NCI-H748 treated with DMSO at 0.1 percent for 48 hours (cell line): ENCODE measurements around the gene MOSPD3.
"Not testable (repeated sequence)": the region's sequence is repeated elsewhere in the genome, so short reads cannot be mapped to it uniquely, and the experiment has no call there.

ENCODE experiments used
- DNase-seq: peaks from one replicate; lab custom pipeline; 2025; lab: John Stamatoyannopoulos, UW

MOSPD3 gene

DNA sequence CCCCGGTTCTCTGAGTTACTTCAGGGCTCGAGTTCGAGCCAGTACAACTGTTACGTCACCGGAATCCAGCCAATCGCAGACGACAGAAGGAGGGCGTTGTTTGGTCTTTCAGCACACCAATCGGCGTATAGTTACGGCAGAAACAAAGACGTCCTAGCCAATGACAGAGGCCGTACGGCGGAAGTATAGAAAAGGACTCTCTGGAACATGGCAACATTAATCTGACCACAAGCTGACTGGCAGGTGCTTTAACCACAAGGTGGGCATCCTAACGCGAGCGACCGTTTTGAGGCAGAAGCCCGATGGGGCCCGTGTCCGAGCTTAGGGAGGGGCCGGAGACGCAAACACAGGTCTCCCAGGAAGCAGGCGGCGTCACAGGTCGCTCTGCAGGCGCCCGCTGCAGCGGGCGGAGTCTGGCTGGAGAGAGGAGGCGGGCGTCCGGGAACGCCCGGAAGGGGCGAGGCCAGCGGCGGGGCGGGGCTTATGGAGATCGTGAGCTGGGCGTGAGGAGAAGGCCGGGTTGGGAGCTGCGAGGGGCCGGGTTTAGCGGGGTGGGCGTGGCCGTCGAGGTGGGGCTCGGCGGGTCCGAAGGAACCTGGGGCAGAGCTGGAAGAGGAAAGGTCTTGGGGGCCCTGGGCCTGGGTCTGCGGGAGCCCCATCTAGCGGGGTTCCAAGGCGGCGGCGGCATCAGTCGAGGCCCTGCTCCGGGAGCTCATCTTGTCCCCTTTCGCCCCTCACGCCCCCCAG is at the start of gene MOSPD3:
MOSPD3 (plus strand) TSS at position 558 of the 747 bp plus-strand sequence. CDS start 252 bp downstream, outside the sequence.
- DNase-seq = peak; percentile 98

- DNase-seq = no peak
Observed at GRCh38 chr7:100563100-100563564, 49.2 kb upstream of the MOSPD3 start.

DNA sequence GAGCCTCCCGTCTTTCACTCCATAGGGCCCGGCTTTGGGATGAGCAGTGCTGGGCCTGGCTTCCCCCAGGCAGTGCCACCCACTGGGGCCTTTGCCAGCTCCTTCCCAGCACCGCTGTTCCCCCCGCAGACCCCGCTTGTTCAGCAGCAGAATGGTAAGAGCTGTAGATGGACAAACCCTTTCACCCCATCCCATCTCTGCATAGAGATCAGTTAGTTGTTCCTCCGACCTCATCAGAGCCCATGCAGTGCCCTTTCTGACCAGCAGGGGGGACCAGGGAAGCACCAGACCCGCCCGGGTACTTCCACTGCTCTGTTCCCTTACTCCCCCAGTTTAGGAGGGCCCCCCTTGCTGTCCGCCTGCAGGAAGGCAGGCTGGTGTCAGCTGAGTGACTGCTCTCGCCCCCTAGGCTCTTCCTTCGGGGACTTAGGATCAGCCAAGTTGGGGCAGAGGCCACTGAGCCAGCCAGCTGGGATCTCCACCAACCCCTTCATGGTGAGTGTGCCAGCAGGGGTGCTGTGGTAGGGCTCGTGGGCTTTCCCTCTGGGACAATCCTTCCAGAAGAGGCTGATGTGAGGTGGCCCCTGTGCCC is 48.4 kb upstream of the MOSPD3 start:
- peak; percentile 33 for DNase-seq

GRCh38 chr7:100564405-100564804 is 47.9 kb upstream of the MOSPD3 start:
- DNase-seq = not testable (repeated sequence)

DNA sequence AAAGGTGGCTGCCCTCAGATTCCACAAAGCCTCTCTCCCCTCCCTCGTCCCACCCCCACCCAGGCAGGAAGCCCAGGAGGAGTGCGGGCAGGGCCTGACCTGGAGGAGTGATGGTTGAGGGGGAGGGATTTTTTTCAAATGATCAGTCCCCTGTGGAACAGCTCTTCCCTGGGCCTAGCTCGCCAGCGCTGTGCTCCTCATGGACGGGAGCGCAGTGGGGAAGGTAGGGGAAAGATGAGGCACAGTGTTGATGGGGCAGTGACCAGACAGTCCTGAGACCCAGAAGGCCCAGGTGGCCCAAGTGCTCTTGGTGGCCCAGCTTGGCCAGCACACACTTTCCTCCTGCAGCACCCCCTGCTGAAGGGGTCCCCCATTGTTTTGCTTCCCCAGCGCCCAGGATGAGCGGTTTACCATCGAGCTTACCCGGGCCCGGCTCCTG is 47.2 kb upstream of the MOSPD3 start:
- DNase-seq = no peak

DNA sequence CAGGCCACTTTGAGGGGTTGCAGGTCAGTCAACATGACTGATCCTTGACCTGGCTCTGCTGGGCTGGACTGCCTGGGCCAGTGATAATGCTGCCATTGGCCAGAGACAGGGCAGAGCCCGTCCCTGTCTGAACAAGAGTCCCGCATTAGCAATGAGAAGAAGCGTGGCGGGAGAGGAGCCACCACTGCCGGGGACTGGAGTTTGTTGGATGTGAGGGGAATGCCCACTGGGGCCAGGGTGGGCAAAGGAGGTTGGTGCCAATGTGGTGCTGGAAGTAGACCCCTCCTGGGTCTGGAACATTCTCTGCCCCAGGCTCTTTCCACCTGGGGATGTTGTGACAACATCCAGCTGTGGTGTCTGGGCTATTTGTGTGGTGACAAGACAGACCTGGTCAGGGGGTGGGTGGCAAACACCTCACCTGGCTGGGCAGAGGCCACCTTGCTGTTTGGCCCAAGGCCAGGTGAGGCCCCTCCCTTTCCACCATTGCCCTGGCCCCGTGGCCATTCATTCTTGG is 46.3 kb upstream of the MOSPD3 start:
- DNase-seq = no peak

DNA sequence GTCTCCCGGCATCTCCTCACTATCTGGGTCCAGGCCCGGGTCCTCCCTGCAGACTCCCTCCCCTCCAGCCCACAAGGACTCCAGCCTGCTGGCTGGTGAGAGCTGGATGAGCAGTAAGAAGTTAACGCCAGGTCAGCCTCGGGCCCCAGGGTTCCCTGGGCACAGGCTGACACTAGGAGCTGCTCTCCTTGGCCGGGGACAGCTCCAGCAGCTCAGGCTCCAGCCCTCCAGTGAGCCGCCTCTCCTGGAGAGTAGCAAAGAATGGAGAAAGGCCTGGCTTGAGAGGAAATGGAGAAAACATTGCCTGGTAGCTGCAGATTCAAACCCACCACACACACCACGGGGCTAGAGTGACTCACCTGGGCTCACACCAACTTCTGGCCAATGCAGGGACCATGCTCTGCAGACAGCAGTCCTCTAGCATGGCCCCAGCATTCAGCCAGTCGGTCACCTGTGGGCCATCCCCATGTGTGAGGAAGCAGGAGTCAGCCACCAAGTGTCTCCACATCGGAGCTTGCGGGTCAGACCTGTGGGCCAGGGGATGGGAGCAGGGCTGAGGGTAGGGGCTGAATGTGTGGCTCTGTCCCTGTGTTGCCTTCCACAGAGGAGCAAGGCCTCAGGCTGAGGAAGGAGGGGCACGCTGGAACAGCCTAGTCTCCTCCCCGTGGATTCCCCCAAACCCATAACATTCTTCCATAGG is 45.2 kb upstream of the MOSPD3 start:
- DNase-seq = no peak

GRCh38 chr7:100567751-100568175 is 44.6 kb upstream of the MOSPD3 start:
- no peak for DNase-seq

GRCh38 chr7:100568176-100568895 is 44.0 kb upstream of the MOSPD3 start:
- DNase-seq = no peak

GRCh38 chr7:100568896-100569844 is 43.2 kb upstream of the MOSPD3 start:
- peak; percentile 33 for DNase-seq

DNA sequence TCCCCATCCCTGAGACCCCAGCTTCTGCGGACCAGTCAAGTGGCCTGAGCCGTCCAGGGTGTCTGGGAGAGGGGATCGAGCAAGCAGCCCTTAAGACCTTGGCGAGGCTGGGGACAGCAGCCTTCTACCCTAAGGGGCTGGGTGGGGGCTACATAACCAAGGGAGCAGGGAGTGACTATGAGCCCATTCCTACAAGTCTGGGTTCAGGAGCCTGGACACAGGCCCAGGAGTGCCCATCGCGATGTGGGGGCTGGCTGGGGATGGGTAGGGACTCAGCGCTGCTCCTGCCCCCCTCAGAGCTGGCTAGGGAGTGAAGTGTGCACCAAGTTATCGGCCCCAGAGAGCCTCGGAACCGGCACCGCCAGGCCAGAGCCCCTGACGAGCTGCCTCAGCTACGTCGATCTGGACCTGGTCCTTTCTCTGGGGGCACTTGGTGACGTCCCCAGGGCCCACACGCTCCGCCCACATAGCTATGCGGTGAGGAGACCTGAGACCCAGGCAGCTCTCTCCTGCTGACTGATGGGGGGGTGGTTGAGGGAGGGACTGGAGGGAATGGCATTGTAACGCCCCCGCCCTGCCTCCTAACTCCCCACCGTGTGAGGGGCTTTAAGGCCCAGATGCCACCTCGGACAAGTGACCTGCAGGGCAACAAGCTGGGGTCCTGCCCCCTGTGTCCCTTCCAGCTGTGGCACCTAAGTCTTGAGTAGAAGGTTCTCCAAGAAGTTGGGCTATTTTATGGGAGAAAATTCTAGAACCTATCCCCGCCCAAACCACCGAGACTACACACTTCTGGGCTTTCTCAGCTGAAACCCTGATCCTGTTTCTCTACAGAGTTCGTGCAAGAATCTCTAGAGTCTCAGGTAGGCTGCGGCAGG is 41.1 kb upstream of the MOSPD3 start:
- DNase-seq = no peak

DNA sequence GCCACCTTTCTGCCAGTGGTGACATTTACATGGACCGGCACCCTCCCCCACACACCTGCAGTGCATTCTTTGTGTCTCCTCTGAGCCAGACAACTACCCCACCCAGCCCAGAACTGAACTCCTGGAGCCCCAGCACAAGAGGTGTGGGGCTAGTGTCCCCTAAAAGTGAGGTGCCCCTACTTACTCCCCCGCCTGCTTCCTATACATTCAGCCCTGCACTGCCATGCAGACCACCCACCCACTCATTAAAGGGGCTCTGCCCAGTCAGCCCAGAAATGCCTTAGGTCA is 40.6 kb upstream of the MOSPD3 start:
- no peak for DNase-seq

- DNase-seq = no peak
Observed at GRCh38 chr7:100572281-100572948, 39.9 kb upstream of the MOSPD3 start.

GRCh38 chr7:100572949-100573675 is 39.2 kb upstream of the MOSPD3 start:
- DNase-seq = no peak

DNA sequence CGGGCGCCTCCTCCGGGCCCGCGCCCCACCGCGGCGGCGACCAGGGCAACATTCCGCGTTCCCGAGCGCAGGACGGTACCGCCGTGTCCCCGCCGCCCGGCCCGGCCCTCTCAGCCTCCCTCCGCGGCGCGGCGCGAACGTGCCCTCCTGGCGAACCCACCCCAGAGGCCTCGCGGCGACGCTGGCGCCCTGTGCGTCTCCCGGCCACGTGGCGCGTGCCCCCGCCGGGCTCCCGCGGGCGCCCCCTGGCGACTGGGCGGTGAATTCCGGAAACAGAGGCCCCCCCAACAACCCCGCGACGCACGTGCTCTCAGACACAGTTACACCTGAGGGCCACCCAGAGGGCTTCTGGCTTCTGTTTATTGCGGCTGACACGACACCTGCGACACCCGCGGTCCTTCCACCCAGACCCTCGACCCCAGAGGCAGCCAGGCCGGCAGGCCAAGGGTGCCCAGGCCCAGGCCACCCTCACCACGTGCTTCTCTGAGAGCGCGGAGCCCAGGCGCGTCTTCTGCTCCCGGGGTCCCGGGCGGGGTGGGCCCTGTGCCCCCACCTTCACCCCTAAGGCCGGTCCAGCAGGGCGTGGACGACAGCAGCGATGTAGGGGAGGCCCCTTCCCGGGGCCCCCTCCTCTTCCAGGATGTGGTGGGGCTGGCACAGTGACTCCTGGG is 38.5 kb upstream of the MOSPD3 start, which contains the start of gene SAP25:
SAP25 (minus strand) TSS at position 210 of the 671 bp plus-strand sequence; CDS start at position 52, 158 bp downstream.
- no peak for DNase-seq

DNA sequence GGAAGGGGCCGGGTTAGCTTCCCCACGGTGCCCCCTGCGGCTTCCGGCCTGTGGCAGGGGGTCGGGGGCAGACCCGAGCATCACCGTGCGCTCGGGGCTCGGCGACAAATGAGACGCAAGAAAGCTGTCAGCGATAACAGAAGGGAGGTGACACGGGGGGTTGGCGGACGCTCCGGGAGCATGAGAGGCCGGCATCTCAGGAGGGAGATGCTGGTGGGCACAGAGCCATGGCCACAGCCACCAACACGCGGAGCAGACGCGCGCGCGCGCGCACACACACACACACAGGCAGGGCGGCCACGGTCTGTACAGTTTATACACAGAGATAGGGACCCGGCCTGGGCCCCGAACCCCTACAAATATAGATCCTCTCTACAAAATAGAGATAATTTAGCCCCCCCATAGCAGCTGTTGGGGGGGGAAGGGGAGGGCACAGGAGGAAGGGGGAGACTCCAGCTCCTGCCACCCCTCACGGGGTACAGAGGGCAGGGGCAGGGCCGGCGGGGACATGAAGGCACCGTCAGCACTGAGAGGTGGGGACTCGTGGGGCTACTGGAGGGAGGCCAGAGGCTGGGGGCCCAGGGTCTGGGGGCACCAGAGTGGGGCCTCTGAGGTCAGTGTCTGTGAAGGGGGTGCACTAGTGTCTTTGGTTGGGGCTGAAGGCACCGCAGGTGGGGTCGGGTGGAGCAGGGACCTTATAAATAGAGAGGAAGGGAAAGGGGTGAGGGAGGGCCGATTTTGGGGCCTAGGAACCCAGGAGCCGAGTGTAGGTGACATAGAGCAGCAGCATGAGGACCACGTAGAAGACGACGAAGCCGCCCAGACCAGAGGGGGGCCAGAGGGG is 37.8 kb upstream of the MOSPD3 start:
- DNase-seq = no peak

GRCh38 chr7:100575206-100575631 is 37.1 kb upstream of the MOSPD3 start:
- no peak for DNase-seq
